BE2C (cell line): ENCODE data around the gene TEAD3.

Source experiments
- DNase-seq: peaks from one replicate; pipeline ENCODE4 v3.0.0-alpha.2; 2020
- H3K27me3 ChIP-seq: fragments of 250-450 bp; sonication (Bioruptor Pico); 2 replicates; pipeline ENCODE4 v1.5.1; 2020; ENCODE audit warnings: mild to moderate bottlenecking
- H3K36me3 ChIP-seq: fragments of 250-450 bp; sonication (Bioruptor Pico); 2 replicates; pipeline ENCODE4 v1.5.1; 2020; ENCODE audit warnings: mild to moderate bottlenecking
- H3K4me1 ChIP-seq: fragments of 250-450 bp; sonication (Bioruptor Pico); 2 replicates; pipeline ENCODE4 v1.5.1; 2020
- H3K4me3 ChIP-seq: 2 replicates; pipeline ENCODE4 v1.5.1; 2011; ENCODE audit warnings: low read depth, low read length
- H3K9me3 ChIP-seq: fragments of 250-450 bp; sonication (Bioruptor Pico); 2 replicates; pipeline ENCODE4 v1.5.1; 2020
- TF ChIP-seq, protein P1 (sequence below): IDR thresholded peaks from 2 replicates; pipeline ENCODE4 v1.5.1; 2012; ENCODE audit warnings: mild to moderate bottlenecking, low read depth, low read length

Gene TEAD3

DNA sequence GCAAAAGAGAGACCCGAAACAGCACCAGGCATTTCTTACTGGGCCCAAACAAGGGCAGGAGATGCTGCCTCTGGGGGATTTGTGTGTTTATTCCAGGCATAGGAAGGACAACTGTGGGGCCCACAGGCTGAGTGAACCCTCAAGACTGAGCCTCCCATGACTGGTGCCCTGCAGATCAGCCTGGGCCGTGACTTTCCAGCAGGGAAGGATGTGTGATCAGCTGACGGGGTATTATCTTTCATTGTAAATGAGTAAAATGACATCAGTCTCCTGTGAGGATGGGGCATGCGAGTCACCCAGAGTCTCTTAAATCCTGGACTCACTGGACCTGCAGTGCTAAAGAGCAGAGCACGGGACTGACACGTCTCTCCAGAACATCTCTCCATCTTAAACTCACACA lies 3.9 kb upstream of the TEAD3 start:
- Histone ChIP-seq H3K4me3 (no peak overlapping the region), H3K9me3 (no peaks in the 10 kb centered on the region), H3K4me1 (peaks cover 4% of the 10 kb centered on the region; the same call in 1 of the 2 replicates), H3K36me3 (no peaks in the 10 kb centered on the region), H3K27me3 (no peaks in the 10 kb centered on the region)
- no peak for DNase-seq
- TF ChIP-seq, protein P1, sequence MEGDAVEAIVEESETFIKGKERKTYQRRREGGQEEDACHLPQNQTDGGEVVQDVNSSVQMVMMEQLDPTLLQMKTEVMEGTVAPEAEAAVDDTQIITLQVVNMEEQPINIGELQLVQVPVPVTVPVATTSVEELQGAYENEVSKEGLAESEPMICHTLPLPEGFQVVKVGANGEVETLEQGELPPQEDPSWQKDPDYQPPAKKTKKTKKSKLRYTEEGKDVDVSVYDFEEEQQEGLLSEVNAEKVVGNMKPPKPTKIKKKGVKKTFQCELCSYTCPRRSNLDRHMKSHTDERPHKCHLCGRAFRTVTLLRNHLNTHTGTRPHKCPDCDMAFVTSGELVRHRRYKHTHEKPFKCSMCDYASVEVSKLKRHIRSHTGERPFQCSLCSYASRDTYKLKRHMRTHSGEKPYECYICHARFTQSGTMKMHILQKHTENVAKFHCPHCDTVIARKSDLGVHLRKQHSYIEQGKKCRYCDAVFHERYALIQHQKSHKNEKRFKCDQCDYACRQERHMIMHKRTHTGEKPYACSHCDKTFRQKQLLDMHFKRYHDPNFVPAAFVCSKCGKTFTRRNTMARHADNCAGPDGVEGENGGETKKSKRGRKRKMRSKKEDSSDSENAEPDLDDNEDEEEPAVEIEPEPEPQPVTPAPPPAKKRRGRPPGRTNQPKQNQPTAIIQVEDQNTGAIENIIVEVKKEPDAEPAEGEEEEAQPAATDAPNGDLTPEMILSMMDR: no peak

DNA sequence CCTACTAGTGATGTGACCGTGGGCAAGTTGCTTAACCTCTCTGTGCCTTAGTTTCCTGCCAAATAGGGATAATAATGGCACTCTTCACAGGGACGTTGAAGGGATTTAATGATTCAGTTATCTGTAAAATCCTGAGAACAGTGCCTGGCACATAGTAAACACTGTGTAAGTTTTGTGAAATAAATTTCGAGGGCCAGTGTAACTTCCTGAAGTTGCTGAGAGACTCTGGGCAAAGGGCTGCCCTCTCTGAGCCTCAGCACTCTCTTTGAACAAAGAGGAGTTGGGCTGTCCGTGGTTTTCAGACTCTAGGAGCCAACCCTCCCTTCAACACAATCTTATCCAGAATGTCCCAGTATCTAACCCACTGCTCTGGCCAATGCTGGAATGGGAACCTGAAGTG lies 2.5 kb upstream of the TEAD3 start:
- H3K4me1 ChIP-seq: peaks cover 5% of the 10 kb centered on the region
- TF ChIP-seq, protein P1: no peak
- no peaks in the 10 kb centered on the region for H3K9me3 ChIP-seq
- DNase-seq: no peak
- no peaks in the 10 kb centered on the region for H3K27me3 ChIP-seq
- no peaks in the 10 kb centered on the region for H3K36me3 ChIP-seq
- H3K4me3 ChIP-seq: no peak overlapping the region

DNA sequence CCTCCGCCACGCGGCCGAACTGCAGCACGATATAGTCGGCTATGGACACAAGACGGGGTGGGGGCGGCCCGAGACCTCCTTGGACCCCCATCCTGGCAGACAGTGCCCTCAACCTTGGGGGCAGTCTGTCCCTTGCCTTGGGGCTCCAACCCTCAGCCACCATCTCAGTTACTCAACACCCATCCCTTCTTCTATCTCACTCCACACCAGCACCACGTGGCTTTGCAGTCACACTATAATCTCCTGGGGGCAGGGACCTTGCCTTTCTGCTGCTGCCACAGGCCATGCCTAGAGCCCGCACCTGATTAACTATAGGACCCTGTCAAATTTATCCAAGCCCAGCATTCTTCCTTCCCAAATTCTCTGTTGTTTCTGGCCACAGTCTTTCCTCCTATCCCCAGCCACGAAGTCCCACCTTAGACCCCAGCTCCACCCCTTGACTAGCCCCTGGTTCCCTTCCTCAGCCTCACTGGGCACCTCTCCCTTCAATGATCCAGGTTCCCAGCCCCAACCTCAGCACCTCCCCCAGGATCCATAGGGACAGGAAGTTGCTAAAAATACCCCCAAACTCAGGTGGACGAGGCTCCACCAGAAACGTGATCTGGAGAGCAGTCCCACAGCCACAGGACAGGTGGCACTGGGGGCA lies 1.7 kb upstream of the TEAD3 start:
- no peak overlapping the region for H3K4me3 ChIP-seq
- H3K4me1 ChIP-seq: peaks cover 11% of the 10 kb centered on the region
- H3K36me3 ChIP-seq: no peaks in the 10 kb centered on the region
- TF ChIP-seq, protein P1: no peak
- H3K9me3 ChIP-seq: no peaks in the 10 kb centered on the region
- H3K27me3 ChIP-seq: no peaks in the 10 kb centered on the region
- no peak for DNase-seq

DNA sequence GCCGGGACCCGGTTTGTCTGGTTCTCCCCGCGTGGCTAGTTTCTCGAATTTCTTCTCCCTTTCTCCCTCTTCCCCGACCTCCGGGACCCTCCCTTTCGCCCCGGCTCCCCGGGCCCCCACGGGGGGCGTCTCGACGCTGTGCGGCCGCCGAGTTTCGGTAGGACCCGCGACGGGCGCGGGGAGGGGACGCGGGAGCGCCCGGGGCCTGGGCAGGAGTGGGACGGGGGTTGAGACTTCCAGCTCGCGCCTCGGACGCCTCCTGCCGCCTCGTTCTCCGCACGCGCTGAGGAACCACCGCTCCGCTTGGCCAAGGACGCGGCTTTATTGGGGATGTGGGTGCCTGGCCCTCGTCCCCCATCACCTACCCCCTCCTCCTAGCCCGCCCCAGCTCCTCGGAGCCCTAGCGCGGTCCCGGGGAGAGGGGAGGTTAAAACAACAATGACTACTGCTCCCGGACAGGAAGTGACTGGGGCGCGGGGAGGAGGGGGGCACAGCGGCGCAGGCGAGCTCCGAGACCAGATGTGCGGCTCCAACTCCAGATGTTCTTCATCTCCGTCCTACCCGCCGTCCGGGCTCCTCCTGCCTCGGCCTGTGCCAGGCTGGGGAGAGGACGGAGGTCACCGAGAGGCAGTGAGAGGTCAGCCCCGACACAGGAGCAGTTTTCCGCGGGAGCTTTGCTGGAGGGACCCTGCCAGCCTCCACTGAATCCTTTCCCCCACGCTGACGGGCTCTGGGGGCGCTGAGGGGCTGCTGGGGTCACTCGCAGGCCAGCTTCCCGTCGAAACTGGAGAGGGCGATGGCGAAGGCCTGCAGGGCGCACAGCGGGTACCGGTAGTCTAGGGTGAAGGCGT lies 917 bp upstream of the TEAD3 start:
- TF ChIP-seq, protein P1: no peak
- peaks cover 15% of the 10 kb centered on the region for H3K4me1 ChIP-seq
- peak overlapping the region; percentile 70 for H3K4me3 ChIP-seq
- no peak for DNase-seq
- H3K9me3 ChIP-seq: no peaks in the 10 kb centered on the region
- no peaks in the 10 kb centered on the region for H3K27me3 ChIP-seq
- H3K36me3 ChIP-seq: no peaks in the 10 kb centered on the region

DNA sequence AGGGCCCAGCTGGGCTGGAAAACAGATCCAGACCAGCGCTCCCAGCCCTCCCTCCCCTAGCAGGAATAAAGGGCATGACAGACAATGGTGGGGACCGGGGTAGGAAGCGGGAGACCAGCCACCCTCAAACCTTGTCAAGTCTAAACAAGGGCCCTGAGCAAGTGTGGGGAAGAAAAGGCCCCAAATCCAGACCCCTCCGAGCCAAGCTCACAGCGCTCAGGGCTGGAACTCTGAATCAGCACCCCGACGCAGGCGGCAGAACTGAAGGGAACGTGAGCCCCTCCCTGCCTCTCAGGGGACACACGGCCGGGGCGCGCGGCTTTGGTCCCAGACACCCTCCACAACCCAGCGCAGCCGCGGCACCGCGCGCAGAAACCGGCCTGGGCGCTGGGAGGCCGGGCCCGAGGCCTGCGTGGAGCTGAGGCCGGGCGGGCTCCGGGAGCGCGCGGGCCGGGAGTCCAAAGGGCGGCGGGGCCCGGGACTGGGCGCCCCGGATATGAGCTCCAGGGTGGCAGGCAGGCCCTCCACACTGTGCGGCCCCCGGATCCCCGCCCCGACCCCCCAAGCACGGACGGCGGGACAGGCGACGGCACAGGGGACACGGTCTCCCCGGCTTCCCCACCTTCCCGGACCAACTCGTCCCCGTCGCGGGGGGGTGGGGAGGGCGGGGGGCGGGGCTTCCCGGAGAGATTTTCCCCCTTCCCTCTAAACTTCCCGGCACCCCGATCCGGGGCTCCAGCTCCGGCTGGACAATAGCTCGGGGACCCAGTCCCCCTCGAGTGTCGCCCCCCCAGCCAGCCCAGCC lies 641 bp downstream of the TEAD3 start:
- Histone ChIP-seq H3K36me3 (no peaks in the 10 kb centered on the region), H3K4me3 (peak overlapping the region; percentile 60), H3K27me3 (no peaks in the 10 kb centered on the region), H3K9me3 (no peaks in the 10 kb centered on the region), H3K4me1 (peaks cover 31% of the 10 kb centered on the region)
- TF ChIP-seq, protein P1: no peak
- no peak for DNase-seq
